OCI-LY7 (cell line): Measurements from ENCODE around the gene SLC8B1.

ENCODE experiments used
- CTCF ChIP-seq: fragments of 200-600 bp; sonication (generic); conservative IDR thresholded peaks from 2 replicates; pipeline ENCODE4 v1.5.1; 2014; ENCODE audit warnings: mild to moderate bottlenecking, antibody characterized with exemption, low read length, moderate library complexity, mixed read lengths
- EZH2phosphoT487 ChIP-seq: fragments of 200-600 bp; sonication (generic); IDR thresholded peaks from 2 replicates; pipeline ENCODE4 v1.6.1; 2018; ENCODE audit warnings: low read depth, borderline replicate concordance, mild to moderate bottlenecking, mixed run types, antibody characterized with exemption, low read length, moderate library complexity, mixed read lengths

GRCh38 chr12:113297214-113297587, 37.7 kb downstream of the SLC8B1 start:
- TF ChIP-seq CTCF (no peak), EZH2phosphoT487 (no peak)
